ENCODE measurements around the gene SORL1-AS1.
A peak's percentile ranks its signal among the peaks of the same experiment; 100 is the strongest.

The SORL1-AS1 gene

GRCh38 chr11:121450401-121450800 is 2.4 kb downstream of the SORL1-AS1 start:
- Mint-ChIP-seq H3K4me3 (peak overlapping the region; percentile 81), H3K4me1 (ENCODE audit: low read depth) (peaks cover 91% of the 10 kb centered on the region), H3K27ac (peak overlapping the region; percentile 64), H3K27me3 (no peaks in the 10 kb centered on the region), H3K36me3 (ENCODE audit: low read depth) (peaks cover 8% of the 10 kb centered on the region), H3K9me3 (no peaks in the 10 kb centered on the region)

- Mint-ChIP-seq H3K4me3 (peak overlapping the region; percentile 55), H3K9me3 (no peaks in the 10 kb centered on the region), H3K27ac (peak overlapping the region; percentile 85), H3K4me1 (ENCODE audit: low read depth) (peaks cover 91% of the 10 kb centered on the region), H3K36me3 (ENCODE audit: low read depth) (peaks cover 13% of the 10 kb centered on the region), H3K27me3 (no peaks in the 10 kb centered on the region)
Observed at GRCh38 chr11:121449626-121450025, 3.1 kb downstream of the SORL1-AS1 start.

- Mint-ChIP-seq H3K36me3 (ENCODE audit: low read depth) (peaks cover 14% of the 10 kb centered on the region), H3K4me1 (ENCODE audit: low read depth) (peaks cover 91% of the 10 kb centered on the region), H3K27ac (peak overlapping the region; percentile 85), H3K9me3 (no peaks in the 10 kb centered on the region), H3K27me3 (no peaks in the 10 kb centered on the region), H3K4me3 (peak overlapping the region; percentile 55)
Observed at GRCh38 chr11:121449123-121449522, 3.6 kb downstream of the SORL1-AS1 start.

- no peaks in the 10 kb centered on the region for H3K9me3 Mint-ChIP-seq
- peak overlapping the region; percentile 85 for H3K27ac Mint-ChIP-seq
- H3K4me1 Mint-ChIP-seq (ENCODE audit: low read depth), result peaks cover 89% of the 10 kb centered on the region
- no peaks in the 10 kb centered on the region for H3K27me3 Mint-ChIP-seq
- H3K4me3 Mint-ChIP-seq, result peak overlapping the region; percentile 27
- H3K36me3 Mint-ChIP-seq (ENCODE audit: low read depth), result peaks cover 14% of the 10 kb centered on the region
Observed at GRCh38 chr11:121448431-121448941, 4.3 kb downstream of the SORL1-AS1 start.

GRCh38 chr11:121448011-121448410 is 4.8 kb downstream of the SORL1-AS1 start:
- peak overlapping the region; percentile 85 for H3K27ac Mint-ChIP-seq
- H3K4me1 Mint-ChIP-seq (ENCODE audit: low read depth), result peaks cover 84% of the 10 kb centered on the region
- no peaks in the 10 kb centered on the region for H3K9me3 Mint-ChIP-seq
- peak overlapping the region; percentile 27 for H3K4me3 Mint-ChIP-seq
- H3K27me3 Mint-ChIP-seq, result no peaks in the 10 kb centered on the region
- H3K36me3 Mint-ChIP-seq (ENCODE audit: low read depth), result peaks cover 14% of the 10 kb centered on the region

GRCh38 chr11:121446752-121447156 is 6.0 kb downstream of the SORL1-AS1 start:
- no peaks in the 10 kb centered on the region for H3K27me3 Mint-ChIP-seq

GRCh38 chr11:121445071-121445768 is 7.5 kb downstream of the SORL1-AS1 start:
- Mint-ChIP-seq H3K27me3 (no peaks in the 10 kb centered on the region), H3K4me1 (ENCODE audit: low read depth) (peaks cover 63% of the 10 kb centered on the region), H3K27ac (peak overlapping the region; percentile 74), H3K36me3 (ENCODE audit: low read depth) (peaks cover 14% of the 10 kb centered on the region), H3K4me3 (peak overlapping the region; percentile 27), H3K9me3 (no peaks in the 10 kb centered on the region)

More at GRCh38 chr11:121446752-121447156, 6.0 kb downstream of the SORL1-AS1 start:
- Mint-ChIP-seq H3K4me3 (no peak overlapping the region), H3K4me1 (ENCODE audit: low read depth) (peaks cover 78% of the 10 kb centered on the region), H3K36me3 (ENCODE audit: low read depth) (peaks cover 14% of the 10 kb centered on the region), H3K27ac (peak overlapping the region; percentile 74), H3K9me3 (no peaks in the 10 kb centered on the region)

GRCh38 chr11:121444526-121444925 is 8.2 kb downstream of the SORL1-AS1 start:
- H3K4me3 Mint-ChIP-seq, result no peak overlapping the region

GRCh38 chr11:121443688-121444275 is 9.0 kb downstream of the SORL1-AS1 start:
- no peak overlapping the region for H3K27ac Mint-ChIP-seq
- H3K4me3 Mint-ChIP-seq, result no peak overlapping the region
- H3K4me1 Mint-ChIP-seq (ENCODE audit: low read depth), result peaks cover 49% of the 10 kb centered on the region
- H3K36me3 Mint-ChIP-seq (ENCODE audit: low read depth), result peaks cover 14% of the 10 kb centered on the region
- no peaks in the 10 kb centered on the region for H3K9me3 Mint-ChIP-seq
- no peaks in the 10 kb centered on the region for H3K27me3 Mint-ChIP-seq

More at GRCh38 chr11:121444526-121444925, 8.2 kb downstream of the SORL1-AS1 start:
- Mint-ChIP-seq H3K4me1 (ENCODE audit: low read depth) (peaks cover 56% of the 10 kb centered on the region), H3K27me3 (no peaks in the 10 kb centered on the region), H3K9me3 (no peaks in the 10 kb centered on the region), H3K36me3 (ENCODE audit: low read depth) (peaks cover 14% of the 10 kb centered on the region), H3K27ac (peak overlapping the region; percentile 51)

- H3K27ac Mint-ChIP-seq, result no peak overlapping the region
- peaks cover 14% of the 10 kb centered on the region for H3K36me3 Mint-ChIP-seq (ENCODE audit: low read depth)
- no peaks in the 10 kb centered on the region for H3K27me3 Mint-ChIP-seq
Observed at GRCh38 chr11:121441521-121441920, 11.2 kb downstream of the SORL1-AS1 start.

GRCh38 chr11:121439759-121440158 is 13.0 kb downstream of the SORL1-AS1 start:
- Mint-ChIP-seq H3K4me3 (no peak overlapping the region), H3K4me1 (ENCODE audit: low read depth) (peaks cover 46% of the 10 kb centered on the region)

More at GRCh38 chr11:121441521-121441920, 11.2 kb downstream of the SORL1-AS1 start:
- Mint-ChIP-seq H3K4me1 (ENCODE audit: low read depth) (peaks cover 46% of the 10 kb centered on the region), H3K4me3 (no peak overlapping the region), H3K9me3 (no peaks in the 10 kb centered on the region)

GRCh38 chr11:121439337-121439736 is 13.4 kb downstream of the SORL1-AS1 start:
- peaks cover 1% of the 10 kb centered on the region for H3K36me3 Mint-ChIP-seq (ENCODE audit: low read depth)
- H3K4me1 Mint-ChIP-seq (ENCODE audit: low read depth), result peaks cover 43% of the 10 kb centered on the region
- H3K4me3 Mint-ChIP-seq, result no peak overlapping the region
- no peaks in the 10 kb centered on the region for H3K27me3 Mint-ChIP-seq
- no peaks in the 10 kb centered on the region for H3K9me3 Mint-ChIP-seq
- H3K27ac Mint-ChIP-seq, result no peak overlapping the region

More at GRCh38 chr11:121439759-121440158, 13.0 kb downstream of the SORL1-AS1 start:
- Mint-ChIP-seq H3K27ac (no peak overlapping the region), H3K9me3 (no peaks in the 10 kb centered on the region), H3K36me3 (ENCODE audit: low read depth) (peaks cover 5% of the 10 kb centered on the region), H3K27me3 (no peaks in the 10 kb centered on the region)

- no peaks in the 10 kb centered on the region for H3K36me3 Mint-ChIP-seq (ENCODE audit: low read depth)
- no peaks in the 10 kb centered on the region for H3K27me3 Mint-ChIP-seq
- no peak overlapping the region for H3K4me3 Mint-ChIP-seq
- H3K4me1 Mint-ChIP-seq (ENCODE audit: low read depth), result peaks cover 37% of the 10 kb centered on the region
- H3K9me3 Mint-ChIP-seq, result no peaks in the 10 kb centered on the region
- H3K27ac Mint-ChIP-seq, result no peak overlapping the region
Observed at GRCh38 chr11:121437686-121438078, 15.1 kb downstream of the SORL1-AS1 start.

- H3K36me3 Mint-ChIP-seq (ENCODE audit: low read depth), result no peaks in the 10 kb centered on the region
- H3K4me1 Mint-ChIP-seq (ENCODE audit: low read depth), result peaks cover 41% of the 10 kb centered on the region
- H3K4me3 Mint-ChIP-seq, result no peak overlapping the region
- H3K27me3 Mint-ChIP-seq, result no peaks in the 10 kb centered on the region
- no peaks in the 10 kb centered on the region for H3K9me3 Mint-ChIP-seq
- H3K27ac Mint-ChIP-seq, result no peak overlapping the region
Observed at GRCh38 chr11:121437018-121437685, 15.6 kb downstream of the SORL1-AS1 start.
